Neural progenitor cell (in vitro differentiated cells): ENCODE data around the gene KLF13.

Source experiments
- CTCF ChIP-seq: fragments of 200-600 bp; sonication (generic); IDR thresholded peaks from 2 replicates; pipeline ENCODE4 v1.5.1; 2017; ENCODE audit warnings: antibody characterized with exemption, mild to moderate bottlenecking
- EZH2 ChIP-seq: fragments of 200-600 bp; sonication (generic); IDR thresholded peaks from 2 replicates; pipeline ENCODE4 v1.6.1; 2017; ENCODE audit warnings: antibody characterized with exemption, mild to moderate bottlenecking, moderate library complexity
- EZH2phosphoT487 ChIP-seq: fragments of 200-600 bp; sonication (generic); IDR thresholded peaks from 2 replicates; pipeline ENCODE4 v1.6.1; 2017; ENCODE audit warnings: antibody characterized with exemption

- TF ChIP-seq CTCF (no peak), EZH2 (no peak), EZH2phosphoT487 (no peak)
These were observed 32.5 kb downstream of the KLF13 start for GRCh38 chr15:31358957-31359701.
